ENCODE results near the gene KIFC1. TPM values are rescaled to one million over a fixed set of nuclear protein-coding genes. Genes with fewer than 3 reads are reported as not detected.

The KIFC1 gene
- total and polyA plus RNA-seq, 12 donors, result 0.09 to 6.1 (median 0.35) TPM; not detected in 2

DNA sequence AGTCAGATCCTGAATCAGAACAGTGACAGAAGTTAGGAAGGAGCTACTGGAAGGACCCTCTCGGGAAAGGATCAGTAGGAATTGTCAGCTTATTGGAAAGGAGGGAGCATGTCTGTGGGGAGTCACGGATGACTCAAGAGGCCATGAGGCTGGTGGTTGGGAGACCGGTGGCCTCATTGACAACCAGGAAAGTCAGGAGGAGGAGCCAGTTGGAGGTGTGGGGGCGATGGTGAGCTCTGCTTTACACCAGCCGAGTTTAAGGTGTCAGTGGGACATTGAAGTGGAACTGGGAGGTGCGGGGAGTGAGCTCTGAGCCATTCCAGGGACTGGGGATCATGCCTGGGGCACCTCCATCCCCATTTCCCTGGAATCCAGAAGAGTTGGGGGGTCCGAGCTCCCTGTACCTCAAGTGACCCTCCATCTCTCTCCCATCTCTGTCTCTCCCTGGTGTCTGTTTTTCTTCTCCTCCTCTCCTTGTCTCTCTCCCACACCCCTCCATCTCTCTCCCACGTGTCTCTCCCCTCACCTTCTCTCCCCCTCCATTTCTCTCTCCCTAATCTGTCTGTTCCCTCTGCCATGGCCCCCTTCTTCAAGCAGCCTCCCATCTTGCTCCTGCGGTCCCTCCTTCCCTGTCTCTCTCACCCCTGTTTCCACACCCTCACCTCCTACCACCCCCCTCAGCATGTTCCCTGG is 48.5 kb downstream of the KIFC1 start:
- Histone ChIP-seq H3K36me3 (peaks cover 0 to 89% (median 15%) of the 10 kb centered on the region in 9 donors), H3K27me3 (no peaks in the 10 kb centered on the region), H3K4me3 (no peak overlapping the region), H3K9me3 (no peaks in the 10 kb centered on the region), H3K27ac (no peak overlapping the region), H3K4me1 (peaks cover 0 to 9% (median 0%) of the 10 kb centered on the region in 9 donors)
- intact Hi-C loops (cut with DNase I), result loop anchor here in 1 of 10 donors (10.0 kb wide), 1 partner anchor 255 kb away; no protein-coding TSS in a partner anchor
- WGBS, 2 donors, result 75 to 80% methylated on average over 9 of the region's 9 CpGs
- TF ChIP-seq, protein P1, sequence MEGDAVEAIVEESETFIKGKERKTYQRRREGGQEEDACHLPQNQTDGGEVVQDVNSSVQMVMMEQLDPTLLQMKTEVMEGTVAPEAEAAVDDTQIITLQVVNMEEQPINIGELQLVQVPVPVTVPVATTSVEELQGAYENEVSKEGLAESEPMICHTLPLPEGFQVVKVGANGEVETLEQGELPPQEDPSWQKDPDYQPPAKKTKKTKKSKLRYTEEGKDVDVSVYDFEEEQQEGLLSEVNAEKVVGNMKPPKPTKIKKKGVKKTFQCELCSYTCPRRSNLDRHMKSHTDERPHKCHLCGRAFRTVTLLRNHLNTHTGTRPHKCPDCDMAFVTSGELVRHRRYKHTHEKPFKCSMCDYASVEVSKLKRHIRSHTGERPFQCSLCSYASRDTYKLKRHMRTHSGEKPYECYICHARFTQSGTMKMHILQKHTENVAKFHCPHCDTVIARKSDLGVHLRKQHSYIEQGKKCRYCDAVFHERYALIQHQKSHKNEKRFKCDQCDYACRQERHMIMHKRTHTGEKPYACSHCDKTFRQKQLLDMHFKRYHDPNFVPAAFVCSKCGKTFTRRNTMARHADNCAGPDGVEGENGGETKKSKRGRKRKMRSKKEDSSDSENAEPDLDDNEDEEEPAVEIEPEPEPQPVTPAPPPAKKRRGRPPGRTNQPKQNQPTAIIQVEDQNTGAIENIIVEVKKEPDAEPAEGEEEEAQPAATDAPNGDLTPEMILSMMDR (IDR thresholded peaks at IDR 0.05), result no peak
- no peak for DNase-seq
- no peak for ATAC-seq

DNA sequence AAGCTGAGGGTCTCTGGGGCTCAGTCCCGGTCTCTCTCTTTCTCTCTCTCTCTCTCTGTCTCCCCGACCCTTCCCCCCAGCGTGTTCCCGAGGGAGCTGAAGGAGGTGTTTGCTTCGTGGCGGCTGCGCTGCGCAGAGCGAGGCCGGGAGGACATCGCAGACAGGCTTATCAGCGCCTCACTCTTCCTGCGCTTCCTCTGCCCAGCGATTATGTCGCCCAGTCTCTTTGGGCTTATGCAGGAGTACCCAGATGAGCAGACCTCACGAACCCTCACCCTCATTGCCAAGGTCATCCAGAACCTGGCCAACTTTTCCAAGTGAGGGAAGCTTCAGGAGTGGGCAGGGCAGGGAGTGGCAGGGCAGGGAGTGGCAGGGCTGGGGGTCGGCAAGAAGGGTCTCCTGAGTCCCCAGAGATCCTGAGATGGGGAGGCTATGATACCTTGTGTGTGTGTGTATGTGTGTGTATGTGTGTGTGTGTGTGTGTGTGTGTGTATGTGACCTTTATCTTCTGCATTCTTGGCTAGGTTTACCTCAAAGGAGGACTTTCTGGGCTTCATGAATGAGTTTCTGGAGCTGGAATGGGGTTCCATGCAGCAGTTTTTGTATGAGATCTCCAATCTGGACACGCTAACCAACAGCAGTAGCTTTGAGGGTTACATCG is 49.2 kb downstream of the KIFC1 start:
- no peaks in the 10 kb centered on the region for H3K27me3 ChIP-seq
- DNase-seq, result no peak
- WGBS, 2 donors, result 75 to 76% methylated on average over 19 of the region's 19 CpGs
- TF ChIP-seq, protein P1 (IDR thresholded peaks at IDR 0.05), result no peak
- H3K4me3 ChIP-seq, result no peak overlapping the region
- H3K36me3 ChIP-seq, result peaks cover 0 to 89% (median 15%) of the 10 kb centered on the region in 9 donors
- ATAC-seq, result no peak
- no peak overlapping the region for H3K27ac ChIP-seq
- H3K9me3 ChIP-seq, result no peaks in the 10 kb centered on the region
- intact Hi-C loops (cut with DNase I), result no loop called here
- H3K4me1 ChIP-seq, result peaks cover 0 to 15% (median 0%) of the 10 kb centered on the region in 9 donors

DNA sequence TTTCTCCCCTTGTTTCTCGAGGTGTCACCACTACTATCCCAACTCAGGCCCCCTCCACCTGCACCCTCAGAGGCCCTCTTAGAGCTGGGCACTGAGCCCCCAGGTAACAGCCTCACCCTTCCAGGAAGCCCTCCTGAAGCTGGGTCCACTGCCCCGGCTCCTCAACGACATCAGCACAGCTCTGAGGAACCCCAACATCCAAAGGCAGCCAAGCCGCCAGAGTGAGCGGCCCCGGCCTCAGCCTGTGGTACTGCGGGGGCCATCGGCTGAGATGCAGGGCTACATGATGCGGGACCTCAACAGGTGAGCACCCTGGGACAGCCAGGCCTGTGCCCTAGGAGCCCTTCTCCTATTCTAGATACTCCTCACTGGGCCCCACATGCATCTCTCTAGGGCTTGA is 49.8 kb downstream of the KIFC1 start:
- ATAC-seq (no peak), DNase-seq (no peak)
- TF ChIP-seq, protein P1 (IDR thresholded peaks at IDR 0.05), result no peak
- WGBS, 2 donors, result 95% methylated on average over 9 of the region's 9 CpGs
- H3K27me3 ChIP-seq, result no peaks in the 10 kb centered on the region
- peaks cover 0 to 20% (median 0%) of the 10 kb centered on the region in 9 donors for H3K4me1 ChIP-seq
- intact Hi-C loops (cut with DNase I), result no loop called here
- no peak overlapping the region for H3K27ac ChIP-seq
- H3K9me3 ChIP-seq, result no peaks in the 10 kb centered on the region
- H3K36me3 ChIP-seq, result peaks cover 0 to 89% (median 9%) of the 10 kb centered on the region in 9 donors
- no peak overlapping the region for H3K4me3 ChIP-seq

DNA sequence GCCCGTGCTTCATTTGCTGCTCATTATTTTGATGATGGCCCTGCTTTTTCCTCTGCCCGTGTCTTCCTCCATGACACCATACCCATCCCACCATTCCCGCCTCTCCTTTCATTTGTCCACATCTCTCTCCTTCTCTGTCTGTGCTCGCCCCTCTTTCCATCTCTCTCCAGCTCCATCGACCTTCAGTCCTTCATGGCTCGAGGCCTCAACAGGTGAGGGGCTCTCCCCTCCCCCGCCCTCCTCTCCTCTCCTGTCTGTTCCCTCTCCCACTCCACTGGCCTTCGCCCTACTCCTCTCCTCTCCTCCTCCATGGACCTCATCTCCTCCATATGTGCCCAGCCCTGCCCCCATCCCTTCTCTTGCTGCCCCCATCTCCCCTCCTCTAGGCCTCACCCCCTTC is 50.7 kb downstream of the KIFC1 start:
- WGBS, 2 donors, result 91 to 95% methylated on average over 8 of the region's 8 CpGs
- Histone ChIP-seq H3K4me1 (peaks cover 0 to 20% (median 0%) of the 10 kb centered on the region in 9 donors), H3K4me3 (no peak overlapping the region), H3K9me3 (no peaks in the 10 kb centered on the region), H3K27ac (no peak overlapping the region), H3K36me3 (peaks cover 0 to 89% (median 6%) of the 10 kb centered on the region in 9 donors), H3K27me3 (no peaks in the 10 kb centered on the region)
- no peak for DNase-seq
- TF ChIP-seq, protein P1 (IDR thresholded peaks at IDR 0.05), result no peak
- no peak for ATAC-seq
- intact Hi-C loops (cut with DNase I), result no loop called here
